Mucosa of gallbladder (tissue), 1 donor: ENCODE data around the gene IMMP2L. TPM values are rescaled to one million over a fixed set of nuclear protein-coding genes. Genes with fewer than 3 reads are reported as not detected.

ENCODE experiments used
- DNase-seq: peaks from one replicate; pipeline ENCODE4 v3.0.0-alpha.2; 2020; ENCODE audit warnings: low spot score
- total RNA-seq: library from RNA; stranded (reverse); gene quantifications from one replicate; pipeline ENCODE4 v1.2.1, GENCODE V29; 2021
- donor health status: DM: no; HTN: no; CAD: no.

Gene IMMP2L
- total RNA-seq, 1 donor from 2014 or later: 19.7 TPM

- DNase-seq: no peak
Observed at GRCh38 chr7:110645616-110646015, 916.7 kb downstream of the IMMP2L start.

- no peak for DNase-seq
Observed at GRCh38 chr7:110645060-110645459, 917.2 kb downstream of the IMMP2L start.

- no peak for DNase-seq
Observed at GRCh38 chr7:110637252-110637651, 925.0 kb downstream of the IMMP2L start.

- DNase-seq: no peak
Observed at GRCh38 chr7:110633313-110633712, 929.0 kb downstream of the IMMP2L start.

GRCh38 chr7:110626414-110626813 lies 935.9 kb downstream of the IMMP2L start:
- no peak for DNase-seq

GRCh38 chr7:110625294-110625693 lies 937.0 kb downstream of the IMMP2L start:
- no peak for DNase-seq

- no peak for DNase-seq
Observed at GRCh38 chr7:110623436-110623835, 938.9 kb downstream of the IMMP2L start.

GRCh38 chr7:110621289-110621688 lies 941.0 kb downstream of the IMMP2L start:
- DNase-seq: no peak

- no peak for DNase-seq
Observed at GRCh38 chr7:110620110-110620735, 942.1 kb downstream of the IMMP2L start.
